AG04450 (cell line): ENCODE measurements around the gene GPNMB. TPM values are rescaled to one million over a fixed set of nuclear protein-coding genes. Genes with fewer than 3 reads are reported as not detected.

Experiments used
- CTCF ChIA-PET: fragments of 300-600, 350-600 bp; formaldehyde crosslinking; extraction: SDS; loops from one replicate; lab custom pipeline; 2022; ENCODE audit warnings: antibody characterized with exemption, inconsistent platforms; lab: Charles Lee
- POLR2A ChIA-PET: fragments of 350-600 bp; formaldehyde crosslinking; extraction: SDS; loops from one replicate; lab custom pipeline; 2021; ENCODE audit warnings: antibody characterized with exemption, inconsistent platforms; lab: Yijun Ruan, JAX
- DNase-seq: peaks from one replicate; pipeline ENCODE4 v3.0.0-alpha.2; 2011; ENCODE audit warnings: low read depth, low spot score
- H3K27ac ChIP-seq: one replicate; pipeline ENCODE4 v1.5.1; 2012; ENCODE audit warnings: low read depth, low read length, control low read depth
- H3K27me3 ChIP-seq: one replicate; pipeline ENCODE4 v1.6.0; 2012; ENCODE audit warnings: low read length; ENCODE audit not compliant: control insufficient read depth, insufficient read depth
- H3K4me3 ChIP-seq: 2 replicates; pipeline ENCODE4 v1.5.1; 2011; ENCODE audit warnings: mild to moderate bottlenecking, low read depth, low read length, control low read depth
- H3K9me3 ChIP-seq: 2 replicates; pipeline ENCODE4 v1.5.1; 2012; ENCODE audit warnings: low read length; ENCODE audit not compliant: control insufficient read depth, insufficient read depth
- polyA plus RNA-seq: library from polyadenylated mRNA; depleted of rRNA; stranded (reverse); fragments of >200 nt; gene quantifications from 2 replicates; pipeline ENCODE4 v1.2.3, GENCODE V29; 2011
- TF ChIP-seq, protein P1 (sequence below): IDR thresholded peaks from 2 replicates; pipeline ENCODE4 v1.5.1; 2011; ENCODE audit warnings: low read depth, low read length, control low read depth, inconsistent platforms

GPNMB gene
- polyA plus RNA-seq, 1 experiment, result 6.8 TPM

GRCh38 chr7:23264916-23265458, 18.4 kb downstream of the GPNMB start:
- POLR2A ChIA-PET, result no interaction called here
- no peak for DNase-seq
- Histone ChIP-seq H3K4me3 (no peak overlapping the region), H3K9me3 (no peaks in the 10 kb centered on the region), H3K27me3 (peaks cover 19% of the 10 kb centered on the region), H3K27ac (no peak overlapping the region)
- CTCF ChIA-PET, result interaction anchor here (1.1 to 6.6 kb wide), 3 partner anchors 7 to 256 kb away, joined by 3 to 101 read pairs (median 4); no protein-coding TSS in a partner anchor
- TF ChIP-seq, protein P1, sequence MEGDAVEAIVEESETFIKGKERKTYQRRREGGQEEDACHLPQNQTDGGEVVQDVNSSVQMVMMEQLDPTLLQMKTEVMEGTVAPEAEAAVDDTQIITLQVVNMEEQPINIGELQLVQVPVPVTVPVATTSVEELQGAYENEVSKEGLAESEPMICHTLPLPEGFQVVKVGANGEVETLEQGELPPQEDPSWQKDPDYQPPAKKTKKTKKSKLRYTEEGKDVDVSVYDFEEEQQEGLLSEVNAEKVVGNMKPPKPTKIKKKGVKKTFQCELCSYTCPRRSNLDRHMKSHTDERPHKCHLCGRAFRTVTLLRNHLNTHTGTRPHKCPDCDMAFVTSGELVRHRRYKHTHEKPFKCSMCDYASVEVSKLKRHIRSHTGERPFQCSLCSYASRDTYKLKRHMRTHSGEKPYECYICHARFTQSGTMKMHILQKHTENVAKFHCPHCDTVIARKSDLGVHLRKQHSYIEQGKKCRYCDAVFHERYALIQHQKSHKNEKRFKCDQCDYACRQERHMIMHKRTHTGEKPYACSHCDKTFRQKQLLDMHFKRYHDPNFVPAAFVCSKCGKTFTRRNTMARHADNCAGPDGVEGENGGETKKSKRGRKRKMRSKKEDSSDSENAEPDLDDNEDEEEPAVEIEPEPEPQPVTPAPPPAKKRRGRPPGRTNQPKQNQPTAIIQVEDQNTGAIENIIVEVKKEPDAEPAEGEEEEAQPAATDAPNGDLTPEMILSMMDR, result no peak

- CTCF ChIA-PET, result no interaction called here
- POLR2A ChIA-PET, result no interaction called here
- Histone ChIP-seq H3K9me3 (no peaks in the 10 kb centered on the region), H3K27ac (no peak overlapping the region), H3K27me3 (peaks cover 20% of the 10 kb centered on the region), H3K4me3 (no peak overlapping the region)
- no peak for DNase-seq
- TF ChIP-seq, protein P1, result no peak
These were observed 20.3 kb downstream of the GPNMB start for GRCh38 chr7:23266918-23267317.

GRCh38 chr7:23267357-23267756, 20.8 kb downstream of the GPNMB start:
- CTCF ChIA-PET, result interaction anchor here (0.9 kb wide), 1 partner anchor 10 kb away, joined by 3 read pairs; no protein-coding TSS in a partner anchor

DNA sequence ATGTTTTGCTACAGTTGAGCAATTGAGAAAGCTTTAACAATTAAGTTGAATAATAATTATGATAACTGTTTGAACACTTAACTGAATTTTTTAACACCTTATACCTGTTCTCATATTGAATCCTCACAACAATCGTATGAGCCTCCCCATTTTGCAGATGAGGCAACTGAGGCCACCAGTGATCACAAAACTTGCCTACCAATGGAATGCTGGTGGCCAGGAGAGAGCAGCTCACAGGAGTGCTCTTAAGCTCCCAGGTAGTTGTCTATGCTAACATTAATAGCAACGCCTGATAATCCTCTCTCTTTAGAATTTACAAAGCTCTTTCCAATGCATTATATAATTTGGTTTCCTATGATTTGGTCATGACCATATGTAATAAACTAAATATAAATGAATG, 21.6 kb downstream of the GPNMB start:
- H3K27me3 ChIP-seq, result peaks cover 25% of the 10 kb centered on the region
- H3K4me3 ChIP-seq, result no peak overlapping the region
- ChIA-PET CTCF (interaction anchor here (0.9 to 1.0 kb wide), 2 partner anchors 9 to 10 kb away, joined by 3 read pairs; no protein-coding TSS in a partner anchor), POLR2A (no interaction called here)
- TF ChIP-seq, protein P1, result no peak
- H3K9me3 ChIP-seq, result no peaks in the 10 kb centered on the region
- H3K27ac ChIP-seq, result no peak overlapping the region
- no peak for DNase-seq

More at GRCh38 chr7:23267357-23267756, 20.8 kb downstream of the GPNMB start:
- Histone ChIP-seq H3K4me3 (no peak overlapping the region), H3K27me3 (peaks cover 22% of the 10 kb centered on the region), H3K27ac (no peak overlapping the region), H3K9me3 (no peaks in the 10 kb centered on the region)
- TF ChIP-seq, protein P1, result no peak
- no peak for DNase-seq
- POLR2A ChIA-PET, result no interaction called here

GRCh38 chr7:23268746-23269145, 22.2 kb downstream of the GPNMB start:
- H3K27me3 ChIP-seq, result peaks cover 25% of the 10 kb centered on the region
- TF ChIP-seq, protein P1, result no peak
- no peak overlapping the region for H3K27ac ChIP-seq
- ChIA-PET POLR2A (no interaction called here), CTCF (interaction anchor here (1.0 kb wide), 1 partner anchor 10 kb away, joined by 3 read pairs; no protein-coding TSS in a partner anchor)
- H3K9me3 ChIP-seq, result no peaks in the 10 kb centered on the region
- DNase-seq, result no peak
- H3K4me3 ChIP-seq, result no peak overlapping the region
